ENCODE data around the gene CYP3A7. TPM values are rescaled to one million over a fixed set of nuclear protein-coding genes. Genes with fewer than 3 reads are reported as not detected.

The CYP3A7 gene
- total RNA-seq, 4 donors from 2014 or later: not detected

GRCh38 chr7:99668541-99668940 is 66.5 kb downstream of the CYP3A7 start:
- no peak for TF ChIP-seq CTCF (IDR thresholded peaks at IDR 0.05; ENCODE audit: low read depth)

GRCh38 chr7:99667179-99667578 is 67.8 kb downstream of the CYP3A7 start:
- no peak for TF ChIP-seq CTCF (IDR thresholded peaks at IDR 0.05; ENCODE audit: low read depth)

DNA sequence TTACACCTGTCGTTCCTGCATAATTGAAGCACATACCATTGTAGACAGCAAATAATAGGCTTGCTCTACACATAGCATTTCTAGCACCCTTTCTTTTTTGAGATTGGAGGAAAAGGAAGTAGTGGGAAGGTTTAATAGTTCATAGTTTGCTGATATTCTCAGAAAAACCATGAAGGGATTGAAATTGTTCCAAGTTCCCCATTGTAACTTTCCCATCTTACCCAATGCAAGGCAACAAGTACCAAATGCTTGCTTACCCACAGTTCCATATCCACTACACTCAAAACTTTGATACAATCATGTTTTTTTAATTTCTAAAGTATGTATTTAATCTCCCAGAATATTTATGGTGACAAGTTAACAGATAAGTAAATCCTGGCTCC is 69.0 kb downstream of the CYP3A7 start:
- TF ChIP-seq CTCF (IDR thresholded peaks at IDR 0.05; ENCODE audit: low read depth): no peak

GRCh38 chr7:99665312-99666012 is 69.5 kb downstream of the CYP3A7 start:
- no peak for TF ChIP-seq CTCF (IDR thresholded peaks at IDR 0.05; ENCODE audit: low read depth)

Small RNA genes lying within 50 kb of the gene (small RNA-seq; reads per million reads assigned to genes)
- not detected for gene CYP3A51P
- gene CYP3A7-CYP3A51P: not detected

Other genes with a start within 250 kb of the CYP3A7 start
- 10 to 100 TPM; 24.6 to 42.2 (median 32.0) TPM for gene ZNF394, start 234.9 kb downstream of the CYP3A7 start, total RNA-seq
- gene ZKSCAN5, start 230.5 kb downstream of the CYP3A7 start, total RNA-seq: 1 to 10 TPM; 7.0 to 10.0 (median 8.7) TPM
- 1 to 10 TPM; 4.0 to 9.5 (median 6.0) TPM for gene FAM200A, start 183.1 kb downstream of the CYP3A7 start, total RNA-seq
- gene ZNF655, start 176.6 kb downstream of the CYP3A7 start, total RNA-seq: 100 to 1,000 TPM in 3 of 4 donors, 10 to 100 TPM in 1; 96.0 to 128 (median 108) TPM
- 1 to 10 TPM; 1.1 to 4.0 (median 1.2) TPM for gene TMEM225B, start 136.9 kb downstream of the CYP3A7 start, total RNA-seq
- gene ZSCAN25, start 118.2 kb downstream of the CYP3A7 start, total RNA-seq: 10 to 100 TPM; 10.7 to 17.1 (median 13.2) TPM
- gene CYP3A5, start 55.2 kb downstream of the CYP3A7 start, total RNA-seq: 100 to 1,000 TPM in 2 of 4 donors, 10 to 100 TPM in 1, under 1 TPM in 1; 0.88 to 191 (median 58.1) TPM
- 1 to 10 TPM in 1 of 4 donors, under 1 TPM in 1, not detected in 2; 0.34 to 1.3 TPM for gene CYP3A4, start 49.0 kb upstream of the CYP3A7 start, total RNA-seq
- not detected for gene CYP3A43, start 92.8 kb upstream of the CYP3A7 start, total RNA-seq
- gene OR2AE1, start 141.8 kb upstream of the CYP3A7 start, total RNA-seq: under 1 TPM in 1 of 4 donors, not detected in 3; 0.98 TPM
- 10 to 100 TPM; 33.5 to 50.5 (median 42.0) TPM for gene TRIM4, start 184.3 kb upstream of the CYP3A7 start, total RNA-seq
- 1 to 10 TPM in 1 of 4 donors, under 1 TPM in 1, not detected in 2; 0.68 to 2.1 TPM for gene GJC3, start 194.4 kb upstream of the CYP3A7 start, total RNA-seq
- gene AZGP1, start 240.8 kb upstream of the CYP3A7 start, total RNA-seq: 100 to 1,000 TPM in 1 of 4 donors, 10 to 100 TPM in 3; 31.5 to 411 (median 51.0) TPM

All from subcutaneous adipose tissue (tissue), 4 donors.